CD4-positive, alpha-beta memory T cell (primary cell): ENCODE data around the gene SCGB1A1. TPM values are rescaled to one million over a fixed set of nuclear protein-coding genes. Genes with fewer than 3 reads are reported as not detected.

Experiments used
- CTCF ChIA-PET: fragments of 350-600 bp; sonication (Branson Sonifier 250); formaldehyde crosslinking; loops from one replicate; lab custom pipeline; 2021; ENCODE audit warnings: inconsistent platforms; ENCODE audit not compliant: partially characterized antibody; lab: Charles Lee
- POLR2A ChIA-PET: fragments of 350-600 bp; sonication (Branson Sonifier 250); formaldehyde crosslinking; loops from one replicate; lab custom pipeline; 2021; ENCODE audit not compliant: partially characterized antibody; lab: Charles Lee
- DNase-seq, 5 donors: peaks; one replicate each; pipeline versions ENCODE4 v3.0.0 to v3.0.0-alpha.2; 2020 to 2022; ENCODE audit warnings: mixed read lengths in 1 of 5
- H3K27ac ChIP-seq: one replicate; pipeline ENCODE4 v1.7.0; 2013; ENCODE audit warnings: low read depth, low read length
- H3K27me3 ChIP-seq: 2 replicates; pipeline ENCODE4 v1.7.0; 2013; ENCODE audit warnings: mild to moderate bottlenecking, low read length, moderate library complexity; ENCODE audit not compliant: insufficient read depth
- H3K36me3 ChIP-seq: 2 replicates; pipeline ENCODE4 v1.7.0; 2013; ENCODE audit warnings: mild to moderate bottlenecking, low read length, moderate library complexity; ENCODE audit not compliant: insufficient read depth
- H3K4me1 ChIP-seq: 2 replicates; pipeline ENCODE4 v1.7.0; 2013; ENCODE audit warnings: mild to moderate bottlenecking, low read length, moderate library complexity; ENCODE audit not compliant: insufficient read depth
- H3K4me3 ChIP-seq, 2 donors: one replicate each; pipeline ENCODE4 v1.7.0; 2013; ENCODE audit warnings: low read length in 2 of 2, mild to moderate bottlenecking in 1 of 2
- H3K9me3 ChIP-seq, 2 donors: one replicate each; pipeline ENCODE4 v1.7.0; 2013; ENCODE audit warnings: low read length in 2 of 2, control low read depth in 1 of 2; ENCODE audit not compliant: control insufficient read depth in 1 of 2
- H3K27ac Mint-ChIP-seq, 7 donors: one replicate each; pipeline ENCODE4 v1.8.0; 2020 to 2021; ENCODE audit warnings: mixed read lengths in 7 of 7, mild to moderate bottlenecking in 6 of 7, inconsistent platforms in 3 of 7, moderate library complexity in 3 of 7
- H3K27me3 Mint-ChIP-seq, 2 donors: one replicate each; pipeline ENCODE4 v1.8.0; 2020 to 2021; ENCODE audit warnings: mixed read lengths in 2 of 2
- H3K36me3 Mint-ChIP-seq, 2 donors: one replicate each; pipeline ENCODE4 v1.8.0; 2020 to 2021; ENCODE audit warnings: mixed read lengths in 2 of 2, inconsistent platforms in 1 of 2, mild to moderate bottlenecking in 1 of 2
- H3K4me1 Mint-ChIP-seq, 4 donors: one replicate each; pipeline ENCODE4 v1.8.0; 2020 to 2021; ENCODE audit warnings: mixed read lengths in 4 of 4, mild to moderate bottlenecking in 1 of 4
- H3K4me3 Mint-ChIP-seq, 8 donors: one replicate each; pipeline ENCODE4 v1.8.0; 2020 to 2021; ENCODE audit warnings: mixed read lengths in 8 of 8, mild to moderate bottlenecking in 7 of 8, moderate library complexity in 6 of 8, inconsistent platforms in 3 of 8
- H3K9me3 Mint-ChIP-seq, 8 donors: one replicate each; pipeline ENCODE4 v1.8.0; 2020 to 2021; ENCODE audit warnings: mixed read lengths in 8 of 8, mild to moderate bottlenecking in 5 of 8, inconsistent platforms in 3 of 8, moderate library complexity in 1 of 8
- intact Hi-C: fragments of 100-400 bp; cut with micrococcal nuclease; formaldehyde crosslinking; loops from one replicate; pipeline ENCODE4 v1.15.1; 2023
- polyA plus RNA-seq, 2 donors: library from polyadenylated mRNA; unstranded; fragments of 300-500 nt; fragmentation: Illumina TruSeq; gene quantifications; one replicate each; pipeline ENCODE4 v1.2.3, GENCODE V29; 2021
- total RNA-seq, 2 experiments: library from RNA; stranded (reverse); gene quantifications; one replicate each; pipeline ENCODE4 v1.2.3, GENCODE V29; 2021

SCGB1A1 gene
- total and polyA plus RNA-seq, 4 experiments from 2014 or later: not detected

DNA sequence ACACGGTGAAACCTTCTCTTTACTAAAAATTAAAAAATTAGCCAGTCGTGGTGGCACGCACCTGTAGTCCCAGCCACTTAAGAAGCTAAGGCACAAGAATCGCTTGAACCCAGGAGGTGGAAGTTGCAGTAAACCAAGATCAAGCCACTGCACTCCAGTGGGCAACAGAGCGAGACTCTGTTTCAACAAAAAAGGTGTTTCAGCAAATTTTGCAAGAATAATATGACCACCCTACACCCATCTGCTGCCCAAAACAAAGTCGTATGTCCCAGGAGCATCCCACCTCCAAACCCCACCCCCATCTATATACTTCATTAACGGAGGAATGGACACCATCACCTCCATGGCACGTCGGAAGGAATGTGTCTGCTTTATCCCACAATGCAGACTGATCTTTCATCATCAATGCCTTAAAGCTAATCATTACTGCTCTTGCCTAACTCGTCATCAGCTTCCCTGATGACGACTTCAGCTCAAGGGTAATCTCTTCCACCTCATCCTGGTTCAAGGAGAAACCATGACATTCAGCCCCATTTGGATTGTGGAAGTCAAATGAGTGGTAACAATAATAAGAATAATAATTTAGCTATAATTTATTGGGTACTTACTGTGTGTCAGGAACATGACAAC lies 34.1 kb downstream of the SCGB1A1 start:
- Histone ChIP-seq H3K4me1 (no peaks in the 10 kb centered on the region), H3K4me3 (no peak overlapping the region), H3K36me3 (no peaks in the 10 kb centered on the region), H3K9me3 (no peaks in the 10 kb centered on the region), H3K27ac (no peak overlapping the region), H3K27me3 (no peaks in the 10 kb centered on the region)
- CTCF ChIA-PET: no interaction called here
- POLR2A ChIA-PET: no interaction called here
- Mint-ChIP-seq H3K27me3 (peaks cover 3 to 5% of the 10 kb centered on the region in 2 donors), H3K4me3 (no peak overlapping the region), H3K36me3 (peaks cover 0 to 4% of the 10 kb centered on the region in 2 donors), H3K9me3 (peaks cover 0 to 2% (median 0%) of the 10 kb centered on the region in 8 donors), H3K27ac (no peak overlapping the region), H3K4me1 (no peaks in the 10 kb centered on the region)
- intact Hi-C loops: no loop called here
- DNase-seq: no peak

DNA sequence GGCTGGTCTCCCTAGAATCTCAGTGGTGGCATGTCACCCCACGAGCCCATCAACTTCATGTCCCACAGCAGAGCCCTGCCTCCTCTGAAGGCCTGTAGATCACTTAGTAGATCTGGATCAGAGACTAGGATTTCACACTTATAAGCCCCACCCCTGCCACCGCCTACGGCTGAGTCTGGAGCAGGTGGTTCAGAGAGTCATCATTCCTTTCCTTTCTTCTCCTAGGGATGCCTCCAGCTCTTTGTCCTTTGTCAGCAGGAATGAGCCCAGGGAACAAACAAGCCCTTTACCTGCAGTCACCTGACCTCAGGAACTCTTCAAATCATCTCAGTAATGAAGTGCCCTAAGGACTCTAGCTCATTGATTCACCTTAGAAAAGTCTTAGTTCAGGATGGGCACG lies 37.8 kb downstream of the SCGB1A1 start:
- ChIA-PET POLR2A (no interaction called here), CTCF (no interaction called here)
- no peaks in the 10 kb centered on the region for H3K9me3 ChIP-seq
- Mint-ChIP-seq H3K4me3 (no peak overlapping the region), H3K4me1 (no peaks in the 10 kb centered on the region), H3K9me3 (no peaks in the 10 kb centered on the region), H3K27me3 (no peaks in the 10 kb centered on the region), H3K27ac (peak overlapping the region in 1 of 7 donors; percentile 41), H3K36me3 (no peaks in the 10 kb centered on the region)
- intact Hi-C loops: no loop called here
- H3K27me3 ChIP-seq: no peaks in the 10 kb centered on the region
- H3K4me3 ChIP-seq: no peak overlapping the region
- DNase-seq: no peak
- no peak overlapping the region for H3K27ac ChIP-seq
- no peaks in the 10 kb centered on the region for H3K4me1 ChIP-seq
- no peaks in the 10 kb centered on the region for H3K36me3 ChIP-seq

DNA sequence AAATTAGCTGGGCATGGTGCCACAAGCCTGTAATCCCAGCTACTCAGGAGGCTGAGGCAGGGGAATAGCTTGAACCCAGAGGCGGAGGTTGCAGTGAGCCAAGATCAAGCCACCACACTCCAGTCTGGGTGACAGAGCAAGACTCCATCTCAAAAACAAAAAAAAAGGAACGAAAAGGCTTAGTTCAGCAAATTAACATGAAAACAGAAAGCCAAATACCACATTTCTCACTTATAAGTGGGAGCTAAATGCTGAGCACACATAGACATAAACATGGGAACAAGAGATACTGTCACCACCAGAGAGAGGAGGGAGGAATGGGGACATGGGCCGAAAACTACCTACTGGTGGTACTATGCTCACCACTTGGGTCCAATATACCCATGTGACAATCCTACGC lies 38.6 kb downstream of the SCGB1A1 start:
- no peaks in the 10 kb centered on the region for H3K9me3 Mint-ChIP-seq
- CTCF ChIA-PET: interaction anchor here (0.6 to 1.5 kb wide), 2 partner anchors 33 to 160 kb away, joined by 3 to 4 read pairs; no protein-coding TSS in a partner anchor
- peaks cover 0 to under 1% (median 0%) of the 10 kb centered on the region in 4 donors for H3K4me1 Mint-ChIP-seq
- intact Hi-C loops: no loop called here
- Histone ChIP-seq H3K27me3 (no peaks in the 10 kb centered on the region), H3K9me3 (no peaks in the 10 kb centered on the region), H3K27ac (no peak overlapping the region), H3K36me3 (no peaks in the 10 kb centered on the region), H3K4me1 (no peaks in the 10 kb centered on the region), H3K4me3 (no peak overlapping the region)
- peak overlapping the region in 1 of 8 donors; percentile 10 for H3K4me3 Mint-ChIP-seq
- DNase-seq: no peak
- POLR2A ChIA-PET: no interaction called here
- no peak overlapping the region for H3K27ac Mint-ChIP-seq
- H3K27me3 Mint-ChIP-seq: no peaks in the 10 kb centered on the region
- no peaks in the 10 kb centered on the region for H3K36me3 Mint-ChIP-seq

DNA sequence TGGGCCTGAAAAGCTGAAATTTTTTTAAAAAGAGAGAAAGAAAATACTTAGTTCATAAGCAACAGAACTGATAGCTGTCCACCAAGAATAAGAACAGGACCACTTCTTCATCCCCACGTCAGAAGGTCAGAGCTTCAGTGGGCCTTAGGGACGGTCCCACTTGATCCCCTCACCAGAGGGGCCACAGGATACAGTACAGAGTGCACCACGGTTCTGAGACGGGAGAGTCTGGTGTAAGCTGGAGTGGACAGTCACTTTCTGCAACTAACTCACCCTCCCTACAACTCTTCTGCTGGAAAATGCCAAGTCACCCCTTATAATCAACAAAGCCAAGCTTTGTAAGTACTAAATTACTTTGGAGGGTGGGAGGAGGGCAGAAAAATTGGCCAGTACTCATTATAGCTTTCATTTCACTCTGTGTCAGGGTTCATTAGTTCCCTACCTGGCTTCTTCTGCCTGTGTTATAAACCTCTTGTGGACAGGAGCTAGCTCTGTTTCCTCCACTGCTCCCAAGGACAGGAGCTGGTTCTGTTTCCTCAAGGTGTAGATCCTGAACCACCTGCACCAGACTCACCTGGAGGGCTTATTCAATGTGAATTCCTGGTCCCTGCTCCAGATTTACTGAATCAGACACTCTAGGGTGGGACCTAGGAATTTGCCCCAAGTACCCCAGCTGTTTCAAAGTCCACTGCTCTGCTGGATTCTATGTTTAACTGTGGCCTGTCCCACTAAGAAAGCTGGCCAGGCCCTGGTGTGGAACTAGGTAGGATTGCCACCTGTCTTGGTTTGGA lies 39.6 kb downstream of the SCGB1A1 start:
- H3K36me3 ChIP-seq: no peaks in the 10 kb centered on the region
- intact Hi-C loops: no loop called here
- Mint-ChIP-seq H3K27ac (peak overlapping the region in 1 of 7 donors; percentile 9), H3K4me1 (peaks cover 0 to 2% (median 2%) of the 10 kb centered on the region in 4 donors), H3K4me3 (no peak overlapping the region), H3K27me3 (no peaks in the 10 kb centered on the region), H3K9me3 (no peaks in the 10 kb centered on the region), H3K36me3 (no peaks in the 10 kb centered on the region)
- DNase-seq: no peak
- CTCF ChIA-PET: interaction anchor here (0.6 to 1.5 kb wide), 2 partner anchors 34 to 159 kb away, joined by 3 to 4 read pairs; no protein-coding TSS in a partner anchor
- no peaks in the 10 kb centered on the region for H3K4me1 ChIP-seq
- H3K27ac ChIP-seq: no peak overlapping the region
- H3K4me3 ChIP-seq: no peak overlapping the region
- no peaks in the 10 kb centered on the region for H3K27me3 ChIP-seq
- no peaks in the 10 kb centered on the region for H3K9me3 ChIP-seq
- POLR2A ChIA-PET: interaction anchor here (1.0 kb wide), 1 partner anchor 34 kb away, joined by 3 read pairs; no protein-coding TSS in a partner anchor

DNA sequence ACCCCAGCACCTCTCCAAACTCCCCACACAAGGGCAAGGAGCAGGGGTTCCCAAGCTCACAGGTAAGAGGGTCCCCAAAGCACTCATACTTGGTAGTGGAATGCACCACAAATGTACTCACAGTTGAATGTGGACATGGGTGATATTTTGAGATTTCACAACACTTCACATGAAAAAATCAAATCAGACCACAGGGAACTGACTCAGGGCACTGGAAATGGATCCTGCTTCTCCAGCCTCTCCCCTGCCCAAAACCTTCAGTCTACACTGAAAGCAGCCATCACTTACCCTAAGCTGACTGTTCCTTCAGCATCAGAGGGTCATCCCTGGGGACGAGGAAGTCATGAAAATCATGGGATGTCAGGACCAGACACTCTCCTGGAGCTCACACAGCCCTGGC lies 40.2 kb downstream of the SCGB1A1 start:
- H3K36me3 ChIP-seq: no peaks in the 10 kb centered on the region
- no peaks in the 10 kb centered on the region for H3K27me3 ChIP-seq
- H3K27ac ChIP-seq: no peak overlapping the region
- ChIA-PET CTCF (interaction anchor here (1.3 to 1.5 kb wide), 2 partner anchors 34 kb away, joined by 3 to 4 read pairs; no protein-coding TSS in a partner anchor), POLR2A (interaction anchor here (1.0 kb wide), 1 partner anchor 34 kb away, joined by 3 read pairs; no protein-coding TSS in a partner anchor)
- no peaks in the 10 kb centered on the region for H3K9me3 ChIP-seq
- Mint-ChIP-seq H3K4me1 (peaks cover 0 to 4% (median 2%) of the 10 kb centered on the region in 4 donors), H3K9me3 (no peaks in the 10 kb centered on the region), H3K4me3 (no peak overlapping the region), H3K27me3 (no peaks in the 10 kb centered on the region), H3K27ac (peak overlapping the region in 3 of 7 donors; percentile 9 to 60 (median 24)), H3K36me3 (no peaks in the 10 kb centered on the region)
- no peak for DNase-seq
- no peak overlapping the region for H3K4me3 ChIP-seq
- H3K4me1 ChIP-seq: no peaks in the 10 kb centered on the region
- intact Hi-C loops: no loop called here

DNA sequence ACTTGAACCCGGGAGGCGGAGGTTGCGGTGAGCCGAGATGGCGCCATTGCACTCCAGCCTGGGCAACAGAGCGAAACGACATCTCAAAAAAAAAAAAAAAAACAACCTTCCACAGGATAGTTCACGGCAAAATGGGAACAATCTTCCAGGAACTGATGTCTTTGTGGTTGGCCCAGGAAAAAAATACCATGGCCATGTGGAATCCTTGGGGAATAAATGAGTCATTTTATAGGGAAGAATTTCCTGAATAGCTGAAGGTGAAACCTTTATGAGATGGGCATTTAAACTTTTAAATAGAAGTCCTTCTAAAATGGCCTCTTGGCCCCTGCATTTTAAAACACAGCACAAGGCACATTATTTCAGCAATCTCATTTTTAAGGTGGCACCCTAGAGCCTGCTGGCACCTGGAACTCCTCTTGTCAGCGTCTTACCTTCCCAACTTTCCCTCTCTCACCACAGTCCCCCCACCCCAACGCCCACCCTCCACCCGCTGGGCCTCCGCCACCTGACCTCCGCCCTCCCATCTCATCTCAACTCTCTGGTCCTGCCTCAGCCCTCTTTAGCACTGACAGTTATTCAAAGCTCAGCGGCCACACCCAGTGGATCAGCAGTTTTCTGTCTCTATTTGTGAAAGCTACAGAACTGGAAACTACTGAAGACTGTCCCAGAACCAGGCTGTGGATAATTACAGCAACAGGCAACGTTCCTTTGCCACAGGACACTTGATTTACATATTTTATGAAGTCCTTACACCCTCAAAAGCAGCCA lies 43.1 kb downstream of the SCGB1A1 start:
- no peaks in the 10 kb centered on the region for H3K36me3 ChIP-seq
- no peaks in the 10 kb centered on the region for H3K27me3 ChIP-seq
- intact Hi-C loops: no loop called here
- ChIA-PET POLR2A (no interaction called here), CTCF (interaction anchor here (0.9 to 1.2 kb wide), 2 partner anchors 14 to 81 kb away, joined by 3 read pairs; no protein-coding TSS in a partner anchor)
- DNase-seq: no peak
- H3K4me3 ChIP-seq: no peak overlapping the region
- H3K4me1 Mint-ChIP-seq: peaks cover 0 to 4% (median 3%) of the 10 kb centered on the region in 4 donors
- no peak overlapping the region for H3K27ac ChIP-seq
- H3K27ac Mint-ChIP-seq: peak overlapping the region in 2 of 7 donors; percentile 51 to 66
- H3K4me1 ChIP-seq: no peaks in the 10 kb centered on the region
- no peaks in the 10 kb centered on the region for H3K9me3 ChIP-seq
- no peaks in the 10 kb centered on the region for H3K9me3 Mint-ChIP-seq
- no peaks in the 10 kb centered on the region for H3K36me3 Mint-ChIP-seq
- H3K27me3 Mint-ChIP-seq: no peaks in the 10 kb centered on the region
- no peak overlapping the region for H3K4me3 Mint-ChIP-seq
